NB4 (cell line): ENCODE results near the gene KCTD17.

Experiments used
- POLR2A ChIP-seq: IDR thresholded peaks from 2 replicates; pipeline ENCODE4 v1.6.1; 2011; ENCODE audit warnings: mild to moderate bottlenecking; ENCODE audit not compliant: insufficient read length; ENCODE audit errors: extremely low read depth
- TF ChIP-seq, protein P1 (sequence below): IDR thresholded peaks from one replicate; pipeline ENCODE4 v1.5.1; 2012; ENCODE audit warnings: low read depth, low read length

DNA sequence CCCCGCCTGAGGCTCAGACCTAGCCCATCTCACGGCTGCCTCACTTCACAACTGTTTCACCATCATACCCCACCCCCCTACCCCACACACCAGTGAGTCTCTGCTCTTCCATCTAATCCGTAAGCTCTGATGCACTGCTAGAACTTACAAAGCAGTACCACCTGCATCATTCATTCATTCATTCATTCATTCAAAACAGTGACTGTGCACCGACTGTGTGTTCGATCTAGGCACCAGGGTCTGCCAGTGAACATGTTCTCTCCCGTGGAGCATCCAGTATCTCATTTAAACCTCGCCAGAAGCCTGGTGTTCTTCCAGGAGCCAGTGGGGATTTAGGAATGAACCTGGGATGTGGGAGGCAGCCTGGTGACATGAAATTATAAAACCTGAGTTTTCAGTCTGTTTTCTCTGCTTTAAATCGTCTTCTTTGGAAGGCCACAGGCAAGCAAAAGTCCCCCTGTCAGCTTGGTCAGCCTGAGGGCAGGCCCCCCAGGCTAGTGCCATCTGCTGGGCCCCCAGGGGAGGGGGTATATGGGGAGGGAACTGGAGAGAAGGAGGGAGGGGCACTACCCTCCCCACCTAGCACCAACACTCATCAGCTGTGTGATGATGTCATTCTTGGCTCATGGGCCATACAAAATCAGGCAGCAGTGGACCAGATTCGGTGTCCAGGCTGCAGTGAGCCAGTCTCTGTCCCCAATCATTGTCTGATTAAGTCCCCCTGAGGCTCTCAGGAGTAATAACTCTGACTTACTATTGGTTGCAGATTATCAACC lies 39.6 kb downstream of the KCTD17 start:
- no peak for TF ChIP-seq POLR2A
- TF ChIP-seq, protein P1, sequence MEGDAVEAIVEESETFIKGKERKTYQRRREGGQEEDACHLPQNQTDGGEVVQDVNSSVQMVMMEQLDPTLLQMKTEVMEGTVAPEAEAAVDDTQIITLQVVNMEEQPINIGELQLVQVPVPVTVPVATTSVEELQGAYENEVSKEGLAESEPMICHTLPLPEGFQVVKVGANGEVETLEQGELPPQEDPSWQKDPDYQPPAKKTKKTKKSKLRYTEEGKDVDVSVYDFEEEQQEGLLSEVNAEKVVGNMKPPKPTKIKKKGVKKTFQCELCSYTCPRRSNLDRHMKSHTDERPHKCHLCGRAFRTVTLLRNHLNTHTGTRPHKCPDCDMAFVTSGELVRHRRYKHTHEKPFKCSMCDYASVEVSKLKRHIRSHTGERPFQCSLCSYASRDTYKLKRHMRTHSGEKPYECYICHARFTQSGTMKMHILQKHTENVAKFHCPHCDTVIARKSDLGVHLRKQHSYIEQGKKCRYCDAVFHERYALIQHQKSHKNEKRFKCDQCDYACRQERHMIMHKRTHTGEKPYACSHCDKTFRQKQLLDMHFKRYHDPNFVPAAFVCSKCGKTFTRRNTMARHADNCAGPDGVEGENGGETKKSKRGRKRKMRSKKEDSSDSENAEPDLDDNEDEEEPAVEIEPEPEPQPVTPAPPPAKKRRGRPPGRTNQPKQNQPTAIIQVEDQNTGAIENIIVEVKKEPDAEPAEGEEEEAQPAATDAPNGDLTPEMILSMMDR, result no peak
